Measurements from ENCODE around the gene GSE1. TPM values are rescaled to one million over a fixed set of nuclear protein-coding genes. Genes with fewer than 3 reads are reported as not detected.
"Not testable (repeated sequence)": the region's sequence is repeated elsewhere in the genome, so short reads cannot be mapped to it uniquely, and the experiment has no call there.

Gene GSE1
- total RNA-seq, 2 donors from 2014 or later: 18.5 to 27.9 TPM

- Mint-ChIP-seq H3K9me3 (no peaks in the 10 kb centered on the region), H3K27ac (no peak overlapping the region), H3K36me3 (no peaks in the 10 kb centered on the region)
- no peak for DNase-seq (ENCODE audit: low spot score in 2 of 2)
- ATAC-seq: no peak
Observed at GRCh38 chr16:85584819-85585282, 28.3 kb upstream of the GSE1 start.

GRCh38 chr16:85585711-85586110 lies 27.4 kb upstream of the GSE1 start:
- Mint-ChIP-seq H3K36me3 (no peaks in the 10 kb centered on the region), H3K27ac (no peak overlapping the region), H3K9me3 (no peaks in the 10 kb centered on the region)
- no peak for DNase-seq (ENCODE audit: low spot score in 2 of 2)
- no peak for ATAC-seq

GRCh38 chr16:85586380-85587104 lies 26.6 kb upstream of the GSE1 start:
- Mint-ChIP-seq H3K9me3 (no peaks in the 10 kb centered on the region), H3K36me3 (no peaks in the 10 kb centered on the region), H3K27ac (no peak overlapping the region)
- ATAC-seq (no peak), DNase-seq (ENCODE audit: low spot score in 2 of 2) (no peak)

GRCh38 chr16:85587762-85588556 lies 25.2 kb upstream of the GSE1 start:
- no peak overlapping the region for H3K27ac Mint-ChIP-seq
- ATAC-seq (no peak), DNase-seq (ENCODE audit: low spot score in 2 of 2) (no peak)
- no peaks in the 10 kb centered on the region for H3K9me3 Mint-ChIP-seq
- no peaks in the 10 kb centered on the region for H3K36me3 Mint-ChIP-seq

GRCh38 chr16:85588562-85589503 lies 24.3 kb upstream of the GSE1 start:
- no peaks in the 10 kb centered on the region for H3K36me3 Mint-ChIP-seq
- H3K27ac Mint-ChIP-seq: no peak overlapping the region
- no peaks in the 10 kb centered on the region for H3K9me3 Mint-ChIP-seq
- ATAC-seq (no peak), DNase-seq (ENCODE audit: low spot score in 2 of 2) (no peak)

GRCh38 chr16:85589688-85590505 lies 23.2 kb upstream of the GSE1 start:
- ATAC-seq: no peak
- H3K9me3 Mint-ChIP-seq: no peaks in the 10 kb centered on the region
- no peaks in the 10 kb centered on the region for H3K36me3 Mint-ChIP-seq
- no peak for DNase-seq (ENCODE audit: low spot score in 2 of 2)
- no peak overlapping the region for H3K27ac Mint-ChIP-seq

- Mint-ChIP-seq H3K9me3 (no peaks in the 10 kb centered on the region), H3K36me3 (no peaks in the 10 kb centered on the region), H3K27ac (no peak overlapping the region)
- no peak for DNase-seq (ENCODE audit: low spot score in 2 of 2)
- ATAC-seq: no peak
Observed at GRCh38 chr16:85590506-85590832, 22.7 kb upstream of the GSE1 start.

GRCh38 chr16:85591381-85591780 lies 21.7 kb upstream of the GSE1 start:
- no peak for ATAC-seq
- no peak overlapping the region for H3K27ac Mint-ChIP-seq
- no peaks in the 10 kb centered on the region for H3K36me3 Mint-ChIP-seq

GRCh38 chr16:85592277-85592676 lies 20.8 kb upstream of the GSE1 start:
- H3K27ac Mint-ChIP-seq; ATAC-seq; H3K9me3 Mint-ChIP-seq; DNase-seq (ENCODE audit: low spot score in 2 of 2); H3K36me3 Mint-ChIP-seq: not testable (repeated sequence)

More at GRCh38 chr16:85591381-85591780, 21.7 kb upstream of the GSE1 start:
- no peak for DNase-seq (ENCODE audit: low spot score in 2 of 2)
- no peaks in the 10 kb centered on the region for H3K9me3 Mint-ChIP-seq

GRCh38 chr16:85592700-85593493 lies 20.2 kb upstream of the GSE1 start:
- ATAC-seq (peak in 1 of 2 donors; percentile 34), DNase-seq (ENCODE audit: low spot score in 2 of 2) (no peak)
- Mint-ChIP-seq H3K36me3 (no peaks in the 10 kb centered on the region), H3K9me3 (no peaks in the 10 kb centered on the region), H3K27ac (no peak overlapping the region)

GRCh38 chr16:85593494-85594221 lies 19.5 kb upstream of the GSE1 start:
- no peak overlapping the region for H3K27ac Mint-ChIP-seq
- ATAC-seq (no peak), DNase-seq (ENCODE audit: low spot score in 2 of 2) (no peak)
- H3K9me3 Mint-ChIP-seq: no peaks in the 10 kb centered on the region
- H3K36me3 Mint-ChIP-seq: no peaks in the 10 kb centered on the region

GRCh38 chr16:85594273-85594977 lies 18.7 kb upstream of the GSE1 start:
- DNase-seq (ENCODE audit: low spot score in 2 of 2) (no peak), ATAC-seq (no peak)
- Mint-ChIP-seq H3K27ac (no peak overlapping the region), H3K9me3 (no peaks in the 10 kb centered on the region), H3K36me3 (no peaks in the 10 kb centered on the region)

- Mint-ChIP-seq H3K27ac (no peak overlapping the region), H3K36me3 (no peaks in the 10 kb centered on the region), H3K9me3 (no peaks in the 10 kb centered on the region)
- ATAC-seq (no peak), DNase-seq (ENCODE audit: low spot score in 2 of 2) (no peak)
Observed at GRCh38 chr16:85594978-85595661, 18.0 kb upstream of the GSE1 start.
